Smooth muscle cell (in vitro differentiated cells): ENCODE results near the gene SLC39A3. TPM values are rescaled to one million over a fixed set of nuclear protein-coding genes. Genes with fewer than 3 reads are reported as not detected.

Experiments used
- DNase-seq: peaks from one replicate; lab custom pipeline; 2025; ENCODE audit not compliant: unreplicated experiment; lab: John Stamatoyannopoulos, UW
- H2AFZ ChIP-seq: fragments of 200-600 bp; sonication (generic); 2 replicates; pipeline ENCODE4 v1.6.0; 2016; ENCODE audit warnings: antibody characterized with exemption, low read depth, mild to moderate bottlenecking
- H3F3A ChIP-seq: fragments of 200-600 bp; sonication (generic); 2 replicates; pipeline ENCODE4 v1.6.0; 2017; ENCODE audit warnings: antibody characterized with exemption, low read depth
- H3K27ac ChIP-seq: fragments of 200-600 bp; sonication (generic); 2 replicates; pipeline ENCODE4 v1.5.1; 2016; ENCODE audit warnings: low read depth, mild to moderate bottlenecking
- H3K27me3 ChIP-seq: fragments of 200-600 bp; sonication (generic); 2 replicates; pipeline ENCODE4 v1.6.1; 2016; ENCODE audit warnings: low read depth, mild to moderate bottlenecking
- H3K36me3 ChIP-seq: fragments of 200-600 bp; sonication (generic); 2 replicates; pipeline ENCODE4 v1.5.1; 2016; ENCODE audit warnings: low read depth
- H3K4me1 ChIP-seq: fragments of 200-600 bp; sonication (generic); 2 replicates; pipeline ENCODE4 v1.5.1; 2016; ENCODE audit warnings: low read depth
- H3K4me2 ChIP-seq: fragments of 200-600 bp; sonication (generic); 2 replicates; pipeline ENCODE4 v1.6.0; 2016; ENCODE audit warnings: mild to moderate bottlenecking
- H3K4me3 ChIP-seq: fragments of 200-600 bp; sonication (generic); 2 replicates; pipeline ENCODE4 v1.5.1; 2016; ENCODE audit warnings: mild to moderate bottlenecking
- H3K79me2 ChIP-seq: fragments of 200-600 bp; sonication (generic); 2 replicates; pipeline ENCODE4 v1.6.0; 2016; ENCODE audit warnings: low read depth, mild to moderate bottlenecking
- H3K9ac ChIP-seq: fragments of 200-600 bp; sonication (generic); 2 replicates; pipeline ENCODE4 v1.6.0; 2016; ENCODE audit warnings: low read depth
- H3K9me3 ChIP-seq: fragments of 200-600 bp; sonication (generic); replicated peaks from 2 replicates; pipeline ENCODE4 v1.5.1; 2016; ENCODE audit warnings: low read depth
- H4K20me1 ChIP-seq: fragments of 200-600 bp; sonication (generic); 2 replicates; pipeline ENCODE4 v1.6.0; 2016; ENCODE audit warnings: low read depth
- WGBS: methylation state at CpG from one replicate; pipeline ENCODE4 v1.1.7; 2016; ENCODE audit warnings: low lambda C conversion rate; 5-methylcytosine and 5-hydroxymethylcytosine counted together
- polyA plus RNA-seq: library from polyadenylated mRNA; unstranded; fragments of >200 nt; fragmentation: Nextera tagmentation; extraction: Ambion mirVana; gene quantifications from 2 replicates; pipeline ENCODE4 v1.2.1, GENCODE V29; 2016
- total RNA-seq: library from RNA; depleted of rRNA; stranded (reverse); fragments of >200 nt; gene quantifications from 2 replicates; pipeline ENCODE4 v1.2.3, GENCODE V29; 2014
- TF ChIP-seq, protein P1 (sequence below): fragments of 200-600 bp; sonication (generic); IDR thresholded peaks from 2 replicates; pipeline ENCODE4 v1.5.1; 2017; ENCODE audit warnings: borderline replicate concordance, mild to moderate bottlenecking, antibody characterized with exemption; ENCODE audit not compliant: insufficient read depth, poor library complexity, severe bottlenecking

Gene SLC39A3
- total and polyA plus RNA-seq, 2 experiments from 2014 or later, result 24.2 to 46.1 TPM

DNA sequence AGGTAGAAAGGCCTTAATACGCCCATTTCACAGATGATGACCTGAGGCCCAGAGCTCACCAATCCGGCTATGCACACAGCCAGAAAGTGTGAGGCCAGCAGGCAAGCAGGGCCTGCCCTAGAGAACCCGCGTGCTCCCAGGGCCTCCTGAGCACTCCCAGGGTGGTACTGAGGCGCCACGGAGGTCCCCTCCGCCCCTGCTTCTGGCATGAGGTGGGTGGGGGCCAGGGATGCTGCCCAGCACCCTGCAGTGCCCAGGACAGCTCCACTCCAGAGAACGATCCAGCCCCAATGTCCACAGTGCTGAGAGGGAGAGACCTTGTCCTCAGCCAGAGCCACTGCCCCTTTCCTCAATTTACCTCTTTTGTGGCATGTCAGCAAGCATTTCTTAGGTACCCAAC lies 29.4 kb upstream of the SLC39A3 start:
- Histone ChIP-seq H3K9ac (no peak overlapping the region), H2AFZ (no peak overlapping the region), H3K4me3 (no peak overlapping the region), H3K4me1 (no peaks in the 10 kb centered on the region), H4K20me1 (peaks cover 61% of the 10 kb centered on the region), H3K27me3 (no peaks in the 10 kb centered on the region), H3K36me3 (no peaks in the 10 kb centered on the region), H3K9me3 (no peaks in the 10 kb centered on the region), H3K79me2 (peaks cover 53% of the 10 kb centered on the region), H3K27ac (no peak overlapping the region), H3K4me2 (no peak overlapping the region), H3F3A (no peaks in the 10 kb centered on the region)
- WGBS, result 99% methylated on average over 8 of the region's 8 CpGs
- TF ChIP-seq, protein P1, sequence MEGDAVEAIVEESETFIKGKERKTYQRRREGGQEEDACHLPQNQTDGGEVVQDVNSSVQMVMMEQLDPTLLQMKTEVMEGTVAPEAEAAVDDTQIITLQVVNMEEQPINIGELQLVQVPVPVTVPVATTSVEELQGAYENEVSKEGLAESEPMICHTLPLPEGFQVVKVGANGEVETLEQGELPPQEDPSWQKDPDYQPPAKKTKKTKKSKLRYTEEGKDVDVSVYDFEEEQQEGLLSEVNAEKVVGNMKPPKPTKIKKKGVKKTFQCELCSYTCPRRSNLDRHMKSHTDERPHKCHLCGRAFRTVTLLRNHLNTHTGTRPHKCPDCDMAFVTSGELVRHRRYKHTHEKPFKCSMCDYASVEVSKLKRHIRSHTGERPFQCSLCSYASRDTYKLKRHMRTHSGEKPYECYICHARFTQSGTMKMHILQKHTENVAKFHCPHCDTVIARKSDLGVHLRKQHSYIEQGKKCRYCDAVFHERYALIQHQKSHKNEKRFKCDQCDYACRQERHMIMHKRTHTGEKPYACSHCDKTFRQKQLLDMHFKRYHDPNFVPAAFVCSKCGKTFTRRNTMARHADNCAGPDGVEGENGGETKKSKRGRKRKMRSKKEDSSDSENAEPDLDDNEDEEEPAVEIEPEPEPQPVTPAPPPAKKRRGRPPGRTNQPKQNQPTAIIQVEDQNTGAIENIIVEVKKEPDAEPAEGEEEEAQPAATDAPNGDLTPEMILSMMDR, result no peak
- DNase-seq, result no peak

GRCh38 chr19:2768365-2769132 lies 28.7 kb upstream of the SLC39A3 start:
- 96% methylated on average over 28 of the region's 29 CpGs for WGBS

GRCh38 chr19:2767688-2768087 lies 27.9 kb upstream of the SLC39A3 start:
- Histone ChIP-seq H4K20me1 (peaks cover 57% of the 10 kb centered on the region), H2AFZ (no peak overlapping the region), H3K36me3 (no peaks in the 10 kb centered on the region), H3K4me1 (no peaks in the 10 kb centered on the region), H3F3A (no peaks in the 10 kb centered on the region), H3K9me3 (no peaks in the 10 kb centered on the region), H3K27ac (no peak overlapping the region), H3K9ac (no peak overlapping the region), H3K79me2 (peaks cover 48% of the 10 kb centered on the region), H3K4me3 (no peak overlapping the region), H3K27me3 (no peaks in the 10 kb centered on the region), H3K4me2 (no peak overlapping the region)
- TF ChIP-seq, protein P1, result no peak
- 97% methylated on average over 19 of the region's 19 CpGs for WGBS
- no peak for DNase-seq

More at GRCh38 chr19:2768365-2769132, 28.7 kb upstream of the SLC39A3 start:
- H3K4me2 ChIP-seq, result no peak overlapping the region
- H3K36me3 ChIP-seq, result no peaks in the 10 kb centered on the region
- H3K4me1 ChIP-seq, result no peaks in the 10 kb centered on the region
- TF ChIP-seq, protein P1, result no peak
- H3K79me2 ChIP-seq, result peaks cover 48% of the 10 kb centered on the region
- H3K4me3 ChIP-seq, result no peak overlapping the region
- H3K9me3 ChIP-seq, result no peaks in the 10 kb centered on the region
- no peak for DNase-seq
- H3K27me3 ChIP-seq, result no peaks in the 10 kb centered on the region
- H3K9ac ChIP-seq, result no peak overlapping the region
- H4K20me1 ChIP-seq, result peaks cover 57% of the 10 kb centered on the region
- H2AFZ ChIP-seq, result no peak overlapping the region
- no peaks in the 10 kb centered on the region for H3F3A ChIP-seq
- no peak overlapping the region for H3K27ac ChIP-seq
